GM12878 (cell line): Measurements from ENCODE around the gene TRPV6. TPM values are rescaled to one million over a fixed set of nuclear protein-coding genes. Genes with fewer than 3 reads are reported as not detected.

Experiments
- ATAC-seq: fragments of 200-7000 bp; cut with Tn5 transposase; 3 replicates; pipeline ENCODE4 v1.9.1; 2020; ENCODE audit warnings: mild to moderate bottlenecking, moderate library complexity
- BruUV-seq: library from RNA; stranded (reverse); fragments of 400-500 nt; replicated peaks from 2 replicates; lab custom pipeline; 2021; lab: Mats Ljungman, UMichigan
- CTCF ChIA-PET: fragments of 300-600 bp; sonication (Branson Sonifier 250); formaldehyde crosslinking; extraction: SDS; loops from one replicate; lab custom pipeline; 2021; ENCODE audit warnings: inconsistent platforms; lab: Yijun Ruan, JAX
- POLR2A ChIA-PET: fragments of 350-600 bp; formaldehyde crosslinking; extraction: SDS; loops from one replicate; lab custom pipeline; 2021; ENCODE audit warnings: inconsistent platforms; lab: Charles Lee
- RAD21 ChIA-PET: fragments of 300-600 bp; sonication (Branson Sonifier 250); formaldehyde crosslinking; loops from one replicate; lab custom pipeline; 2023; ENCODE audit warnings: antibody characterized with exemption; ENCODE audit not compliant: unreplicated experiment; lab: Charles Lee
- SMC1A ChIA-PET: fragments of 300-600 bp; sonication (Branson Sonifier 250); formaldehyde crosslinking; loops from one replicate; lab custom pipeline; 2023; ENCODE audit not compliant: unreplicated experiment, uncharacterized antibody; lab: Charles Lee
- DNase-seq: peaks from one replicate; pipeline ENCODE4 v3.0.0-alpha.2; 2011; ENCODE audit warnings: low read depth, low spot score
- FAIRE-seq: peaks from 3 replicates; lab custom pipeline; 2011; peaks lifted over from hg19 to GRCh38; lab: Jason Lieb, UNC
- H2AFZ ChIP-seq: 2 replicates; pipeline ENCODE4 v1.6.0; 2011; ENCODE audit warnings: low read depth, low read length, control low read depth; ENCODE audit not compliant: control insufficient read depth
- H3K27ac ChIP-seq: 2 replicates; pipeline ENCODE4 v1.5.1; 2011; ENCODE audit warnings: control low read depth; ENCODE audit not compliant: control insufficient read depth, insufficient read depth
- H3K27me3 ChIP-seq, 2 experiments: replicated peaks in 1 of 2; 2 replicates each; pipeline versions ENCODE4 v1.6.0 to v1.6.1; 2011; ENCODE audit warnings: low read length in 1 of 2; ENCODE audit not compliant: control insufficient read depth in 2 of 2, insufficient read depth in 2 of 2
- H3K36me3 ChIP-seq, 2 experiments: 2 replicates each; pipeline ENCODE4 v1.5.1; 2011; ENCODE audit warnings: low read length in 1 of 2; ENCODE audit not compliant: control insufficient read depth in 2 of 2, insufficient read depth in 2 of 2
- H3K4me1 ChIP-seq: 2 replicates; pipeline ENCODE4 v1.6.1; 2011; ENCODE audit warnings: mild to moderate bottlenecking, low read length, moderate library complexity, mixed read lengths; ENCODE audit not compliant: control insufficient read depth, insufficient read depth
- H3K4me2 ChIP-seq: 2 replicates; pipeline ENCODE4 v1.6.0; 2011; ENCODE audit warnings: control low read depth; ENCODE audit not compliant: control insufficient read depth, insufficient read depth
- H3K4me3 ChIP-seq: fragments of 200-600 bp; sonication (generic); 2 replicates; pipeline ENCODE4 v1.5.1; 2016
- H3K79me2 ChIP-seq: 2 replicates; pipeline ENCODE4 v1.6.0; 2011; ENCODE audit warnings: low read length; ENCODE audit not compliant: control insufficient read depth, insufficient read depth
- H3K9ac ChIP-seq: 2 replicates; pipeline ENCODE4 v1.8.0; 2011; ENCODE audit warnings: low read length, control low read depth, mixed read lengths; ENCODE audit not compliant: control insufficient read depth, insufficient read depth
- H3K9me3 ChIP-seq: replicated peaks from 3 replicates; pipeline ENCODE4 v1.5.1; 2011; ENCODE audit warnings: mild to moderate bottlenecking, low read length; ENCODE audit not compliant: control insufficient read depth, insufficient read depth
- H4K20me1 ChIP-seq: 2 replicates; pipeline ENCODE4 v1.6.0; 2011; ENCODE audit not compliant: control insufficient read depth, insufficient read depth
- ETV6 ChIP-seq, 2 experiments: fragments of 450-650 bp in 1 of 2; IDR thresholded peaks in 1 of 2; conservative IDR thresholded peaks in 1 of 2; 2 replicates each; pipeline ENCODE4 v1.6.1; 2014; ENCODE audit warnings: antibody characterized with exemption in 1 of 2, borderline replicate concordance in 1 of 2, low read depth in 1 of 2, mild to moderate bottlenecking in 1 of 2, moderate library complexity in 1 of 2
- MLLT1 ChIP-seq: fragments of 450-650 bp; IDR thresholded peaks from 2 replicates; pipeline ENCODE4 v1.6.1; 2016; ENCODE audit warnings: mild to moderate bottlenecking
- ZBTB4 ChIP-seq: fragments of 450-650 bp; formaldehyde crosslinking; IDR thresholded peaks from 2 replicates; pipeline ENCODE4 v1.4.0; 2022; ENCODE audit warnings: mild to moderate bottlenecking, moderate library complexity
- ZNF592 ChIP-seq: fragments of 450-650 bp; IDR thresholded peaks from 2 replicates; pipeline ENCODE4 v1.6.1; 2017; ENCODE audit warnings: mild to moderate bottlenecking, moderate library complexity
- WGBS: methylation state at CpG from one replicate; pipeline ENCODE4 v1.1.6; 2016; ENCODE audit warnings: low lambda C conversion rate; ENCODE audit not compliant: insufficient replicate concordance, insufficient coverage; ENCODE audit errors: missing lambda C conversion rate; 5-methylcytosine and 5-hydroxymethylcytosine counted together
- in situ Hi-C: fragments of 300-500 bp; cut with MboI; formaldehyde crosslinking; loops from 9 replicates; pipeline ENCODE4 v1.14.3; 2018; ENCODE audit warnings: mixed read lengths
- intact Hi-C: fragments of 100-400 bp; cut with micrococcal nuclease; formaldehyde crosslinking; loops from one replicate; pipeline ENCODE4 v1.14.2; 2022; ENCODE audit not compliant: unreplicated experiment
- polyA plus RNA-seq, 11 experiments: library from polyadenylated mRNA; depleted of rRNA in 4 of 11; unstranded in 6 of 11; stranded (reverse) in 5 of 11; fragments of >200 nt; fragmentation: Nextera tagmentation in 4 of 11; fragmentation: Illumina TruSeq in 1 of 11; extraction: Ambion mirVana in 4 of 11; extraction: Trizol in 1 of 11; gene quantifications; 1 replicate in 1 of 11; 2 replicates in 10 of 11; pipeline versions ENCODE4 v1.2.1 to v1.2.3, GENCODE V29; 2011 to 2016; ENCODE audit warnings: inconsistent platforms in 2 of 11, missing spikeins in 2 of 11, low read depth in 1 of 11
- total RNA-seq, 4 experiments: library from RNA; depleted of rRNA in 3 of 4; stranded (reverse); fragments of >200 nt in 3 of 4; fragmentation: Illumina TruSeq in 1 of 4; extraction: Trizol in 1 of 4; gene quantifications; 2 replicates each; pipeline versions ENCODE4 v1.2.1 to v1.2.3, GENCODE V29; 2013 to 2021
- TF ChIP-seq, protein P1 (sequence below): fragments of 450-650 bp; IDR thresholded peaks from 2 replicates; pipeline ENCODE4 v1.6.1; 2017; ENCODE audit warnings: mild to moderate bottlenecking

The TRPV6 gene
- total and polyA plus RNA-seq, 10 of the 15 experiments (the other 5 are each of a cell fraction or from before 2014, with no cell fraction given), result not detected

DNA sequence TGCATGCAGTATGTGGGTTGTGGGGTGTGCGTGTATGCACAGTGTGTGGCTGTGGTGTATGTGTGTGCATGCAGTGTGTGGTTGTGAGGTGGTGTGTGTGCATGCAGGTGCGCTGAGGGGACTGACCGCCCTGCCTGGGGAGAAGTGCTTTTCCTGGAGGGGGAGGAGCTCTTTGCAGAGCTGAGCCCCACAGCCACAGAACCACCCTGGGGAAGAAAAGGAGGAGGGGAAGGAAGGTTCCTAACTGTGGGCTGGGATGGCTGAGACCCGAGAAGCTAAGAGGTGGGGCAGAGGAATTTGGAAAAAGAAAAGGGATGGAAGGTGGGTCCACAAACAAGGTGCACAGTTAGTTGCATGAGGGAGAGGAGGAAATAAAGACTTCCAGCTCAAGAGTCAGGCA lies 48.1 kb upstream of the TRPV6 start, which contains the start of gene TRPV5:
Gene TRPV5 (minus strand): TSS at position 123 of the 400 bp plus-strand sequence. CDS start 287 bp downstream, outside the sequence.
- no peak within 1 kb of the TSS for H3K9ac ChIP-seq
- H3K4me1 ChIP-seq, result no peaks in the 10 kb centered on the region
- H3K27me3 ChIP-seq, result no peaks in the 10 kb centered on the region; a peak in 2 of 4 replicates
- H3K4me2 ChIP-seq, result no peak within 1 kb of the TSS
- WGBS, result 14% methylated on average over 4 of the region's 4 CpGs
- H3K79me2 ChIP-seq, result no peaks in the 10 kb centered on the region
- intact Hi-C loops (no loop called here), in situ Hi-C loops (no loop called here)
- ATAC-seq (no peak), DNase-seq (no peak), FAIRE-seq (no peak)
- no peak within 1 kb of the TSS for H2AFZ ChIP-seq
- CTCF ChIA-PET, result interaction anchor here (1.3 kb wide), 1 partner anchor 53 kb away, joined by 4 read pairs; no protein-coding TSS in a partner anchor
- no TSS peak for BruUV-seq
- POLR2A ChIA-PET, result no interaction called here
- H3K36me3 ChIP-seq, result no peaks in the 10 kb centered on the region
- RAD21 ChIA-PET, result no interaction called here
- no peak within 1 kb of the TSS for H3K27ac ChIP-seq
- no peak within 1 kb of the TSS for H3K4me3 ChIP-seq
- no peaks in the 10 kb centered on the region for H4K20me1 ChIP-seq
- TF ChIP-seq MLLT1, result no peak
- no peak for TF ChIP-seq ZBTB4 (CRISPR knock-in tag)
- TF ChIP-seq, protein P1, sequence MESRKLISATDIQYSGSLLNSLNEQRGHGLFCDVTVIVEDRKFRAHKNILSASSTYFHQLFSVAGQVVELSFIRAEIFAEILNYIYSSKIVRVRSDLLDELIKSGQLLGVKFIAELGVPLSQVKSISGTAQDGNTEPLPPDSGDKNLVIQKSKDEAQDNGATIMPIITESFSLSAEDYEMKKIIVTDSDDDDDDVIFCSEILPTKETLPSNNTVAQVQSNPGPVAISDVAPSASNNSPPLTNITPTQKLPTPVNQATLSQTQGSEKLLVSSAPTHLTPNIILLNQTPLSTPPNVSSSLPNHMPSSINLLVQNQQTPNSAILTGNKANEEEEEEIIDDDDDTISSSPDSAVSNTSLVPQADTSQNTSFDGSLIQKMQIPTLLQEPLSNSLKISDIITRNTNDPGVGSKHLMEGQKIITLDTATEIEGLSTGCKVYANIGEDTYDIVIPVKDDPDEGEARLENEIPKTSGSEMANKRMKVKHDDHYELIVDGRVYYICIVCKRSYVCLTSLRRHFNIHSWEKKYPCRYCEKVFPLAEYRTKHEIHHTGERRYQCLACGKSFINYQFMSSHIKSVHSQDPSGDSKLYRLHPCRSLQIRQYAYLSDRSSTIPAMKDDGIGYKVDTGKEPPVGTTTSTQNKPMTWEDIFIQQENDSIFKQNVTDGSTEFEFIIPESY, result no peak
- no peak for TF ChIP-seq ZNF592
- no peak for TF ChIP-seq ETV6 (conservative IDR thresholded peaks at IDR 0.05 in 1 of 2, IDR thresholded peaks at IDR 0.05 in 1 of 2; ENCODE audit: borderline replicate concordance in 1 of 2, low read depth in 1 of 2)
- no peaks in the 10 kb centered on the region for H3K9me3 ChIP-seq
- SMC1A ChIA-PET, result no interaction called here
